HUES64 (cell line): ENCODE measurements around the gene RAB15.

Experiments used
- H3K27ac ChIP-seq: 2 replicates; pipeline ENCODE4 v1.7.0; 2013; ENCODE audit warnings: low read depth, low read length, inconsistent platforms
- H3K27me3 ChIP-seq: 2 replicates; pipeline ENCODE4 v1.6.1; 2013; ENCODE audit warnings: mild to moderate bottlenecking, low read length; ENCODE audit not compliant: insufficient read depth
- H3K36me3 ChIP-seq: 2 replicates; pipeline ENCODE4 v1.6.1; 2013; ENCODE audit warnings: mild to moderate bottlenecking, low read length; ENCODE audit not compliant: insufficient read depth
- H3K4me1 ChIP-seq: 2 replicates; pipeline ENCODE4 v1.6.1; 2013; ENCODE audit warnings: mild to moderate bottlenecking, low read length, moderate library complexity; ENCODE audit not compliant: insufficient read depth
- H3K4me3 ChIP-seq: 2 replicates; pipeline ENCODE4 v1.5.1; 2013; ENCODE audit warnings: mild to moderate bottlenecking, low read length, moderate library complexity
- H3K9ac ChIP-seq: 2 replicates; pipeline ENCODE4 v1.6.1; 2013; ENCODE audit warnings: mild to moderate bottlenecking, low read depth, low read length
- H3K9me3 ChIP-seq: 2 replicates; pipeline ENCODE4 v1.6.1; 2013; ENCODE audit warnings: low read depth, low read length; ENCODE audit not compliant: insufficient read depth
- WGBS: fragments of 150-250, 120-280 bp; methylation state at CpG from one replicate; pipeline ENCODE4 v1.1.7; 2013; ENCODE audit warnings: missing lambda C conversion rate; 5-methylcytosine and 5-hydroxymethylcytosine counted together

Gene RAB15

DNA sequence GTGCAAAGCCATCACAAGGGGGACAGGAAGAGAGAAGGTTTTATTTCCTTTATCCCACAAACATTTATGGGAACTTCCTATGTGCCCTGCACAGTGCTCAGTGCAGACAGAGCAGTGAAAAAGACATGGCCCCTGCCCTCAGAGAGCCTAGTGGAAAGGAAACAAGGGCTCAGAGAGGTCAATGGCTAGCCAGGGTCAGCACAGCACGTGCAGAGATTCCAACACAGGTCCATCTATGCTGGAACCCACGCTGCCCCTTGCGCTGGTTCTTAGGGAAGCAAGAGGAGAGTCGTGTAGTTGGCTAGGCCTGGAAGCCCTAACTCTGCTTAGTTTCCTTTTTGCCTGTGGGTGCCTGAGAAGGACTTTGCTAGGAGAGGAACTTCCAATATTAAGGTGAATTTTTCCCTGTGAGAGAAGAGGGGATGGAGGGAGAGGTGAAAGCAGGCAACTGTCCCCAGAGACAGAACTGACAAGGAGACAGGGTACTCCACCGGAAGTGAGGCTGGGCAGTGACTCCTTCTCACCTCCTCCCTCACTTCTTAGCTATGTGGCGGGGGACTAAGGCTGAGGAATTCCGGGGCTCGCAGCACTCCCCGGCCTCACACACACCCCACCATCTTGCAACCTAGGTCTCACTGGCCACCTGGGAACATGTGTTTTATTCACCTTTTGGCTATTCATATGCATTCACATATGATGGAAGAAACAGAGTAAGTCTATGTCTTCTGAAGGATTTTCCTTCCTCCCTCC lies 17.5 kb downstream of the RAB15 start:
- Histone ChIP-seq H3K27ac (no peak overlapping the region; the same call in 1 of the 2 replicates), H3K36me3 (peaks cover 28% of the 10 kb centered on the region), H3K9me3 (no peaks in the 10 kb centered on the region), H3K9ac (no peak overlapping the region), H3K27me3 (no peaks in the 10 kb centered on the region), H3K4me1 (peaks cover 33% of the 10 kb centered on the region), H3K4me3 (no peak overlapping the region)
- 92% methylated on average over 9 of the region's 9 CpGs for WGBS

DNA sequence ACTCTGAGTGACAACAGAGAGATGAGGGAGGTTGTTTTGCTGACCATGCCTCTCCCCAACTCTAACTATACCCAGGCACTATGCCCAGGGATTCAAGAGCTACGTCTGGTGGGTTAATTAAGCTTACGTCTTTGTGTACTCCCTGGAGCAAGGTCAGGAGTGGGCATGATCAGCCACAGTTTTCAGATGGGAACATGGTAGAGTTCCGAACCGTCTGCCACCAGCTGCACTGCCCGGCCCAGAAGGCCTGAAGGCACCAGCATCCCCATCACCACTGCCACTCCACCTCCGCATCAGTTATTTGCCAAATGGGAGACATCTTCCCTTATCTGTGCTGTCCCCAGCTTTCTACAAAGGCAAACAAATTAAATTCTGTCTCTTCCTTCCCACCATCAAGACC lies 18.5 kb downstream of the RAB15 start:
- Histone ChIP-seq H3K9me3 (no peaks in the 10 kb centered on the region), H3K27me3 (no peaks in the 10 kb centered on the region), H3K36me3 (peaks cover 34% of the 10 kb centered on the region), H3K4me1 (peaks cover 33% of the 10 kb centered on the region), H3K4me3 (no peak overlapping the region), H3K9ac (no peak overlapping the region), H3K27ac (no peak overlapping the region)
- 97% methylated on average over 6 of the region's 6 CpGs for WGBS

DNA sequence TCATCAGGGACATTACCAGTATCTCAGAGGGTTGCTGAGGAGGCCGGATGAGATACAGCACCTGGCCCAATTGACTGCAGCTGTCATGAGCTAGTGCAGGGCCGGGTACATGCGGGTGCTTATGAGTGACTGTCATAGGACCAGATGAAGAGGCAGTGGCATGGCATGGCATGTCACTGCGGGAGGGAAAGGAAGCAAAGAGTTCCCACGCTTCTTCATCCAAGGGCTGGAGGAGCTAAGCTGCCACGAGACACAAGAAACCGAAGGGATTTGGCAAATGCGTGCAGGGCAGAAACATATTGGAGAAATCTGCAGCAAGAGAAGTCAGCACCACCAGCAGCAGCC lies 18.9 kb downstream of the RAB15 start:
- Histone ChIP-seq H3K4me1 (peaks cover 33% of the 10 kb centered on the region), H3K27me3 (no peaks in the 10 kb centered on the region), H3K36me3 (peaks cover 36% of the 10 kb centered on the region), H3K27ac (no peak overlapping the region), H3K4me3 (no peak overlapping the region), H3K9me3 (no peaks in the 10 kb centered on the region), H3K9ac (no peak overlapping the region)
- WGBS: 92% methylated on average over 8 of the region's 8 CpGs

DNA sequence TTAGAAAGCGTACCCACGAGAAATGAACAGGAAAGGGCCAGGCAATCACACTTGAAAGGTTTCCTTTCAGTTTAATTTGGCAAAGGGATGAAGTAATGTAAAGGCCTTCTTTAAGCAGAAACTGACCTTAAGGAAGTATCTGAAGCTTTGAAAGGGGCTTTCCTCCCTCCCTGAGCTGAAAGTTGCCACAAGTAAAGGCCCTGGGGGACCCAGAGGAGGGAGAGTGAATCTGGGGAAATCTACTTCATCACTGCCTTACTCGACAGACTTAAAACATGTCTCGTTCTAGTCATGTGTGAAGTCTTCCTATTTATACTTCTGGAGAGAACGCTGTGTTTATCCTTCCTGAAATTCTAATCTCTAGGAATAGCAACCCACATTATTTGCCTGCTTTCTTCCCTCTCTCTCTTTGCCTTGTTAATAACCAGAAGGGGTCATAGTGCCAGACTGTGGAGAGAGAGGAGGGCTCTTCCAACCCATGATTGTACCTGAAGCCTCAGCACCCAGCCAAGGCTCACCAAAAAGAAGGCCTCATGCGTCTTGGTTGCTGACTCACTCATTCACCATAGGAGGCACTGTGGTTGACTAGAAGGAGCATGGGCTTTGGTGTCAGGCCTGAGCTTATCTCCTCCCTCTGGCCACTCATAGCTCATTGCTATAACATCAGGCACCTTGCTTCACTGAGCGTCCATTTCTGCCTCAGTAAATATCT lies 19.4 kb downstream of the RAB15 start:
- Histone ChIP-seq H3K9ac (no peak overlapping the region), H3K9me3 (no peaks in the 10 kb centered on the region), H3K4me1 (peaks cover 33% of the 10 kb centered on the region), H3K4me3 (no peak overlapping the region), H3K36me3 (peaks cover 41% of the 10 kb centered on the region), H3K27ac (no peak overlapping the region), H3K27me3 (no peaks in the 10 kb centered on the region)
- WGBS: 84% methylated on average over 7 of the region's 7 CpGs

DNA sequence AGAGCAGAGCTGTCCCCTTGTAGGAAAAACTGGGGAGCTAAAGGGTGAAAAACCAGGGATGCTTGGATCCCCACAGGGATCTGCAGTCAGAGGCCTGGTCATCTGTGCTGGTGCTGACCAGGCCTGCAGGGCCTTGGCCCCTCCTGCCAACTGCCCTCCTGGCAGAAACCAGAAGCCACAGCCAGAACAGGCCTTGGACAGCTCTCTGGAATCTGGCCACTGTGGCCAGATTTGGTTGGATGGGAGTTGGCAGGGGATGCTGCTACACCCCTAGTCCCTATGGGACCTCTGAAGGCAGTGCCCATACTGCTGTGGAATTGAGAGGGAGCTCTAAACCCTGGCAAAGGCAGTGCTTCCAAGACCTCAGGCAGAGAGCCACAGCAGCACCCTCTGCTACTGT lies 20.4 kb downstream of the RAB15 start:
- peaks cover 23% of the 10 kb centered on the region for H3K4me1 ChIP-seq
- H3K9ac ChIP-seq: no peak overlapping the region
- H3K9me3 ChIP-seq: no peaks in the 10 kb centered on the region
- H3K4me3 ChIP-seq: no peak overlapping the region
- H3K27me3 ChIP-seq: no peaks in the 10 kb centered on the region
- no peak overlapping the region for H3K27ac ChIP-seq
- peaks cover 52% of the 10 kb centered on the region for H3K36me3 ChIP-seq

DNA sequence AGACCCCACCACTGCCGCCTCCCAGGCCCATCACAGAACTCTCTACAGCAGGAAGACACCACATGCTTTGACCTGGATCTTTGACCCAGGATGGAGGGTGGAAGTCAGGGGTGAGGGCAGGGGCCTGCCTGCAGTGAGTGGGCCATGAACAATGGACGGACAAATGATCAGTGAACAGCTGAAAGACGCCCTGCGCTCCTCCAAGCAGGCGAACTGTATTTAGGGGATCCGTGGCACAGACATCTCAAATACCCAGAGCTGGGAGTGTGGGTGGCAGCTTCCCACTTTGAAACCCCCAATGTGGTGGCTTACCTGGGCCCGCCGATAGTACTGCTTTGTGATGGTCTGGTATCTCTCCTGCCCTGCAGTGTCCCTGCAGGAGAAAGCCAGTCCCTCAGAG lies 20.8 kb downstream of the RAB15 start:
- Histone ChIP-seq H3K4me3 (no peak overlapping the region), H3K9me3 (no peaks in the 10 kb centered on the region), H3K9ac (no peak overlapping the region), H3K27ac (no peak overlapping the region), H3K36me3 (peaks cover 54% of the 10 kb centered on the region), H3K4me1 (peaks cover 19% of the 10 kb centered on the region; the same call in 1 of the 2 replicates), H3K27me3 (no peaks in the 10 kb centered on the region)
- 97% methylated on average over 8 of the region's 8 CpGs for WGBS

DNA sequence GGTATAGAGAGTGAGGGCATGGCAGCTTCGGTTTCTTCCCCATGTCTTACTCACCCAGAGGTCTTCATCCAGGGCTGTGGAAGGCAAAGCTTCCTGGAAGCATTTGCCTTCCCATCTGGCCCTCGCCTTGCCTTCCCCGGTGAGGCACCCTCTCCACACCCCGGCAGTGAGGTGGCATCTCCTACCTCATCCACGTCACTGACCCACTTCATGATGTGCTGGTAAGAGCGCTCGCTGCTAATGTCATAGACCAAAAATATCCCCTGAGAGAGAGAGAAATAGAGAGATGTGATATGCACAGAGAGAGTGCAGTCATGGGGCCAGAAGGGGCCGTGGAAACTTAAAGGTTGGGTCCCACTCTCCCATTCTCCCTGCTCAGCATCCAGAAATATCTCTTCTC lies 21.2 kb downstream of the RAB15 start:
- H3K9ac ChIP-seq: no peak overlapping the region
- 91% methylated on average over 8 of the region's 8 CpGs for WGBS

DNA sequence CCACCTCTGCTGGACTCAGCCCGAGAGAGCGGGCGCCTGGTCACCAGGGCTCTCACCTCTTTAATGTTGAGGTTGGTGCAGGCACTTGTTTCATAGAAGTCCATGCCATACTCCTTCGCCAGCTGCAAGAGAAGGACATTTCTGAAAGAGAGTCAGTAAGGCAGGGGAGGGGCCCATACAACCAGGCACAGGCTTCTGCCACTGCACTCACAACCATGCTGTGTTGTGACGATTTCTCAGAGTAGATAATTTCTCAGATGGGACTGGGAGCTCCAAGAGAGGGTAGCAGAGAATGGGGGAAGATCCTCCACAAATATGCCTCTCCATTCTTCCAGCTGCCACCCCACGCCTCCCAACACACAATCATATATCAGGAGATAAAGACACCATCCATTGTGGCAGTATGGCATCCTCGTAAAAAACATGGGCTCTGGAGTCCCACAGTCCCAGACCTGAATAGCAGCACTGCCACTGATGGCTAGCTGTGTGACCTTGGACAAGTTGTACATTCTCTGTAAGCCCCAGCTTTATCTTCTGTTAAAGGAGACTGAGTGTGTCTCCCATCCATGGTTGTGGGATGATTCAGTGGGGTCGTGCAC lies 23.4 kb downstream of the RAB15 start:
- 98% methylated on average over 8 of the region's 8 CpGs for WGBS
- H3K27ac ChIP-seq: no peak overlapping the region
- H3K27me3 ChIP-seq: no peaks in the 10 kb centered on the region
- H3K9ac ChIP-seq: no peak overlapping the region
- H3K36me3 ChIP-seq: peaks cover 54% of the 10 kb centered on the region
- H3K4me1 ChIP-seq: 0 out of 2 replicates have a peak, but pooled peaks cover 9% of the 10 kb centered on the region
- no peaks in the 10 kb centered on the region for H3K9me3 ChIP-seq
- no peak overlapping the region for H3K4me3 ChIP-seq

More for the DNA sequence above, 21.2 kb downstream of the RAB15 start:
- Histone ChIP-seq H3K36me3 (peaks cover 54% of the 10 kb centered on the region), H3K9me3 (no peaks in the 10 kb centered on the region), H3K27me3 (no peaks in the 10 kb centered on the region), H3K4me1 (peaks cover 15% of the 10 kb centered on the region; the same call in 1 of the 2 replicates), H3K4me3 (no peak overlapping the region), H3K27ac (no peak overlapping the region)

DNA sequence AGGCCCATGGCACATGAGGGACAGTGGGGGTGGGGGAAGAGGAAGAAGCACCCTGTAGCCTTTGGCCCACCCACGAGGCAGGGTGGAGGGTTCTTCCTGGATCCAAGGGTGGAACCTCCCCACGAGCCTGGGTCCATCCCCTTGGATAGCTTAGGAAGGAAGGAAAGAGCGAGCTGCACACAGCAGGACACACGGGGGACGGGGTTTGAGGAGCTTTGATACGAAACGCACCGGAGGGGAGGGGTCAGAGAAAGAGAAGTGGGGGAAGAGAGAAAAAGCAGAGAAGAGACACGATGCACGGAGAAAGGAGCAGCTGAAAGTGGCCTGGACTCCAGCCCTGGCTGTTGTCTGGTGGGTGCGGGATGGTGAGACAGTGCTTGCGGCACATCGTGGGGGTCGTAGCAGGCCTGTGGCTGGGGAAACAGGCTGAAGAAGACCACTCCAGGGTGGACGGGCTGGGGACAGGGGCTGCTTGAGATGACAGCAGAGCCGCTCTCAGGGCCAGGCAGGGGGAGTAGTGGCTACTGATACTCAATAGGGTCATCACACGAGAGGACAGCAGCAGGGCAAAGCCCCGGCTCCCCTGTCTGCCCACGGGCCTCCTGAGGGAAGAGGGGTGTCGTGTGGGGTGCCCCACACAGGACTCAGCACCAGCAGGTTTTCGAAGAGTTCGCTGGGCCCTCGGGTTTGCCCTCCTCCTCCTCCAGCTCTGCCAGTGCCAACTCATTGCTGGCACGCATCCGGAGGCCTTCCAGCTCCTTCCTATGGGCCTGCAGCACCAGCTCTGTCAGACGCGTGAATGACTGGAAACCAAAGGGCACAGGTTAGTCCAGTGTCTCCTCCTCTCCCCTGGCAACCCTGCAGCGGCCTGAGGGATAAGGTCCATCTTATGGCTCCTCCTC lies 24.2 kb downstream of the RAB15 start:
- no peak overlapping the region for H3K4me3 ChIP-seq
- no peak overlapping the region for H3K9ac ChIP-seq
- WGBS: 92% methylated on average over 28 of the region's 28 CpGs
- peaks cover 54% of the 10 kb centered on the region for H3K36me3 ChIP-seq
- no peaks in the 10 kb centered on the region for H3K9me3 ChIP-seq
- H3K27me3 ChIP-seq: no peaks in the 10 kb centered on the region
- peaks cover 9% of the 10 kb centered on the region; the same call in 1 of the 2 replicates for H3K4me1 ChIP-seq
- no peak overlapping the region for H3K27ac ChIP-seq

DNA sequence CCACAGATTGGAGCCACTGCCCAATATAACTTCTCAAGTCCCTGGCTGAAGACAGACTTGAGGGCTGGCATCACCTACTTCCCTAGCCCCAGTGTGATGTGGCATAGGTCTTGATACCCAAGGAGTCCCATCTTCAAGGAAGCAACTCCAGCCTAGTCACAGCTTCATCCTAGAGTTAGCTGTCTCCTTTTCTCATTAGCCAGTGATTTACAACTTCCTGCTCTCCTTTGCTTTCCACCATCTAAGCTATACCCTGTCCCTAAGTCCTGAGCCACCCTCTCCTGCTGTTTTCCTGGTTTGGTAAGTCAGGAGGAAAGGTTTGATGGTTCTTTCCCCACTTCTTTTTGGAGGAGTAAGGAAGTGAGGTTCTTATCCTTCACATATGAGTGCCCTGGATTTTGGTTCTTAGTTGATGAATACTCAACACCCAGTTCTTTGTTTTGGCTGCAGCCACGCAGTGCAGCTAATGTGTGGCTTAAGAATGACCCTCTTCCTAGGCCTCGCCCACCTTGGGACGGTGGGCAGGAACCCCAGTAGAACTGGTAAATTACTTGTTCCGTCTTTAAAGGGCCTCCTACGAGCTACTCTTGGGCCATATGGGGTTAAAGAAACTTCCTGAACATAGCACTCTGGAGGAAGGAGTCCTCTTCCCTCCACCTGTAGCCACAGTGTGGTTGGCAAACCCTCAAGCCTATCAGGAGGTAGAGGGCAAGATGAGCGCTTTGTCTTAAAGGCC lies 25.7 kb downstream of the RAB15 start:
- peaks cover 14% of the 10 kb centered on the region; the same call in 1 of the 2 replicates for H3K4me1 ChIP-seq
- no peaks in the 10 kb centered on the region for H3K27me3 ChIP-seq
- WGBS: 90% methylated on average over 6 of the region's 6 CpGs
- peaks cover 44% of the 10 kb centered on the region for H3K36me3 ChIP-seq
- H3K9me3 ChIP-seq: no peaks in the 10 kb centered on the region
- no peak overlapping the region for H3K27ac ChIP-seq
- H3K4me3 ChIP-seq: no peak overlapping the region
- no peak overlapping the region for H3K9ac ChIP-seq
